Sigmoid colon (tissue), 4 donors: ENCODE results near the gene PCYOX1L.
A peak's percentile ranks its signal among the peaks of the same experiment; 100 is the strongest.

ENCODE experiments used
- CTCF ChIP-seq, 4 experiments: fragments of 450-650 bp in 3 of 4; fragments of 200-600 bp in 1 of 4; IDR thresholded peaks; one replicate each; pipeline ENCODE4 v1.5.1; 2016 to 2019; ENCODE audit warnings: antibody characterized with exemption in 4 of 4, mild to moderate bottlenecking in 3 of 4, moderate library complexity in 2 of 4
- POLR2A ChIP-seq, 2 donors: fragments of 450-650 bp; IDR thresholded peaks; one replicate each; pipeline ENCODE4 v1.6.1; 2016; ENCODE audit warnings: antibody characterized with exemption in 2 of 2, mild to moderate bottlenecking in 2 of 2, moderate library complexity in 2 of 2
- POLR2AphosphoS5 ChIP-seq, 4 donors: sonication (generic); formaldehyde crosslinking; IDR thresholded peaks; one replicate each; pipeline ENCODE4 v1.6.1; 2017; ENCODE audit warnings: antibody characterized with exemption in 4 of 4

GRCh38 chr5:149345147-149345891, 12.5 kb upstream of the PCYOX1L start, which contains the start of gene GRPEL2:
- TF ChIP-seq POLR2AphosphoS5 (IDR thresholded peaks at IDR 0.05) (peak in 3 of 4 donors; percentile 81 to 87 (median 86)), CTCF (IDR thresholded peaks at IDR 0.05) (no peak), POLR2A (IDR thresholded peaks at IDR 0.05) (peak; percentile 11 to 57)
